Hematopoietic multipotent progenitor cell treated with erythropoietin and hydrocortisone succinate and interleukin-3 and kit ligand, for 8 days (in vitro differentiated cells): Measurements from ENCODE around the gene TMEM50B.
A peak's percentile ranks its signal among the peaks of the same experiment; 100 is the strongest.
"Not testable (repeated sequence)": the region's sequence is repeated elsewhere in the genome, so short reads cannot be mapped to it uniquely, and the experiment has no call there.

Source experiments
- DNase-seq: peaks from one replicate; pipeline ENCODE4 v3.0.0-alpha.2; 2015

TMEM50B gene

GRCh38 chr21:33425825-33426224 is 53.9 kb downstream of the TMEM50B start:
- no peak for DNase-seq

- no peak for DNase-seq
These were observed 55.6 kb downstream of the TMEM50B start for GRCh38 chr21:33424214-33424613.

DNA sequence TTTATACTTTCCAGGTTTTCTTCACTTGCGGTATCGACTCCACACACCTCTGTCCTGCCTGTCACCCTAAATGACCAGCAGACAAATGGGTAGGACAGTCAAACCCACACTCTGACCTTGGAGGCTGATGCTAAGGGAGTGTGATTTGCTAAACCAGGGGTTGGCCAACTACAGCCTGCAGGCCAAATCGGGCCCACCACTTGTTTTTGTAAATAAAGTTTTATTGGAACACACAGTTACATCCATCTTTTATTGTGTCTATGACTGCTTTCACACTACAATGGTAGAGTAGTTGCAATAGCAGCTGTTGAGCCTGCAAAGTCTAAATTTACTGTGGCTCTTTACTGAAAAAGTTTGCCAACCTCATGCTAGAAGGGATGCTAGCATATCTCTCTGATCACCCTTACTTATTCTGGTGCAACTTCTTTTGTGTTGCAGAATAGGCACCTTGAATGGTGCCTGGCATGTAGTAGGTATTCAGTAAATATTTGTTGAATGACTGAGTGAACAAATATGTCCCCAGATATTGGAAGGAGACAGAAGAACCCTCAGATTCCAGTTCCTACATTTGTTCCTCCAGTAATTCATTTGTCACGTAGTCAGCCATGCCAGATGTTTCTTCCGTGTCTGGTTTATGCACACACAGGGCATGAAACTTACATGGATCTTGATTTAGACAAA is 57.9 kb downstream of the TMEM50B start:
- DNase-seq, result no peak

GRCh38 chr21:33419538-33420123 is 60.1 kb downstream of the TMEM50B start:
- no peak for DNase-seq

- DNase-seq, result no peak
These were observed 61.1 kb downstream of the TMEM50B start for GRCh38 chr21:33418691-33419090.

GRCh38 chr21:33414926-33415325 is 64.8 kb downstream of the TMEM50B start:
- DNase-seq, result no peak

- DNase-seq, result no peak
These were observed 65.7 kb downstream of the TMEM50B start for GRCh38 chr21:33414068-33414467.

- DNase-seq, result no peak
These were observed 66.8 kb downstream of the TMEM50B start for GRCh38 chr21:33412832-33413519.

- DNase-seq, result not testable (repeated sequence)
These were observed 67.3 kb downstream of the TMEM50B start for GRCh38 chr21:33412439-33412831.

GRCh38 chr21:33411949-33412430 is 67.8 kb downstream of the TMEM50B start:
- DNase-seq, result no peak

DNA sequence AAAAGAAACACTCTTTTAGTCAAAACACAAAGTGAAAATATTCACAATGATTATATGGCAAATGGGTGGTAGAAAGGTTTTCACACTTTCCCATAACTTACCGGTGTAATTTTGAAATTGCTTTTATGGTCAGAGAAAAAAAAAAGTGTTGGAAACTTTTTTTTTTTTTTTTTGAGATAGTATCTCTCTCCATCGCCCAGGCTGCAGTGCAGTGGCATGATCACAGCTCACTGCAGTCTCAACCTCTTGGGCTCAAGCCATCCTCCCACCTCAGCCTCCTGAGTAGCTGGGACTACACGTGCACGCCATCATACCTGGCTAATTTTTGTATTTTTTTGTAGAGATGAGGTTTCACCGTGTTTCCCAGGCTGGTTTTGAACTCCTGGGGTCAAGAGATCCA is 73.3 kb downstream of the TMEM50B start:
- DNase-seq, result peak; percentile 20

GRCh38 chr21:33403786-33404585 is 75.8 kb downstream of the TMEM50B start:
- peak; percentile 45 for DNase-seq

DNA sequence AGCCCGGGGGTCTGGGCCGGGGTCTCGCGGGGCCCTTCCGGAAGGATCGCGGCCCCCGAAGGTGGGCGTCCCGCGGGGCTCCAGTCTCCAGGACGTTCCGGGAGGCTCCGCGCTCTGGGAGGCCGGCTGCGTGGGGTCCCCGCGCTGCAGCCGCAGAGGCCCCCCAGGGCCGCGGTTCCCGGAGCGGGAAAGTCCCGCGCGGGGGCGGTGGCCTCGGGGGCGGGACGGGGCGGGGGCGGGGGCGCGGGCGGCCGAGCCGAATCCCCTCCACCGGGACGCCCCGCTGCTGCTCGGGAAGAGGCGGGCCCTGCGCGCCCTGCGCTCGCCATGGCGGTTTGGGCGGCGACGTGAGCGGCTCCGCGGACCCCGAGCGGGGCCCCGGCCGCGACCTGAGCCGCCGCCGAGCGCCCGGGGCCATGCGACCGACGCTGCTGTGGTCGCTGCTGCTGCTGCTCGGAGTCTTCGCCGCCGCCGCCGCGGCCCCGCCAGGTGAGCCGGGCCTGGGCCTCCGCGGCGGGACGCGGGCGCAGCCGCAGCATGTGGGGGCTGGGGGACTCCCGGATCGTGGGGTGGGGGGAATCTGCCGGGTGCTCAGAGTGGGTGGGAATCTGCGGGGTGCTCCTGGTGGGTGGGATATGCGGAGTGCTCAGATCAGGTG is 76.5 kb downstream of the TMEM50B start, which contains the start of gene IFNGR2:
IFNGR2 (plus strand) TSS at position 286 of the 658 bp plus-strand sequence; CDS start at position 417, 131 bp downstream.
- peak; percentile 33 for DNase-seq

DNA sequence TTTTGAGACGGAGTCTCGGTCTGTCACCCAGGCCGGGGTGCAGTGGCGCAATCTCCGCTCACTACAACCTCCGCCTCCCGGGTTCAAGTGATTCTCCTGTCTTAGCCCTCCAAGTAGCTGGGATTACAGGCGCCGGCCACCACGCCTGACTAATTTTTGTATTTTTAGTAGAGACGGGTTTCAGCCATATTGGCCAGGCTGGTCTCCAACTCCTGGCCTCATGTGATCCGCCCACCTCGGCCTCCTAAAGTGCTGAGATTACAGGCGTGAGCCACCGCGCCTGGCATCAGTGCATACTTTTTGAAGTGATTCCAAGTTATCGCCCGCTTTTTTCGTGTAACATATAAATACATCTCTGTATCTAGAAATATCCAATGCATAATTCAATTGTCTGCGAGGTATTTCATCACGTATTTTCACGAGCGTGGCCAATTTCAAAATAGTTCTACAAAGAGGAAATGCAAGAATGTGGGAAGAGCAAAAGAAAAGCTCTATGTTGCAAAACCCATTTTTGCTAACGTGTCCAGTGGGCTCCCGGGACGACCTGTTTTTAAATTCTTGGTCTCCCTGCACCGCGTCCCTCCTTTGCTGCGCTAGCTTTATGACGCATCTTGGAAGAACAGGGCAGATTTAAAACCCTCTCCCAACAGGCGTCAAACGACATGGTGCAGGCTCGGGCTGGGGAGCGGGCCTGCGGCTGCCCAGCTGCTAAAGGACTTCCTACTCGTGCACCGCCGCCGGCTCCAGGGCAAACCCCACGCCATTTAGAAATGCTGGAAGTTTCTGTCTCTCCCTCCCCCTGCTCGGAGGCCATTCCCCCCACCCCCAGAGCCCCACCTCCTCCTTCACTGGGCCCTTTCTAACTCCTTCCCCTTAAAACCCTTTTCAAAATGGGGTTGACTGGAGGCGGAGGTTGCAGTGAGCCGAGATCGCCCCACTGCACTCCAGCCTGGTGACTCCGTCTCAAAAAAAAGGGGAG is 77.5 kb downstream of the TMEM50B start:
- peak; percentile 36 for DNase-seq

DNA sequence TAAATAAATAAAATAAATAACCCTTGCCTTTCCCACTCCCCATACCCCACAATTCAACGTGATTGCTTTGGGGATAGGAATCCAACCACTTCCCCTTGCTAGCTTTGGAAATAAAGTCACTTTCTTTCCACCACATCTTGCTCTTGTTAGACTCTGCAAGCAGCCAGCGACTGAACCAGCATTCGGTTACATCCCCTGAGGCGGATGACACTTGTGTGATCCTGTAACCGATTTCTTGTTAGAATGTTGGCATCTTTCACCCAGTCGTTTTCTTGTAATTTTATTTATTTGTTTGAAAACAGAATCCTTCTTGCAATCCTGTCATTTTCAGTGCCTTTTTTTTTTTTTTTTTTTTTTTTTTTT is 78.2 kb downstream of the TMEM50B start:
- DNase-seq, result peak; percentile 35
